ENCODE results near the gene LUZP2. TPM values are rescaled to one million over a fixed set of nuclear protein-coding genes. Genes with fewer than 3 reads are reported as not detected.

The LUZP2 gene
- total RNA-seq (2022; extraction: Qiagen RNA extraction): not detected in 5 replicates

DNA sequence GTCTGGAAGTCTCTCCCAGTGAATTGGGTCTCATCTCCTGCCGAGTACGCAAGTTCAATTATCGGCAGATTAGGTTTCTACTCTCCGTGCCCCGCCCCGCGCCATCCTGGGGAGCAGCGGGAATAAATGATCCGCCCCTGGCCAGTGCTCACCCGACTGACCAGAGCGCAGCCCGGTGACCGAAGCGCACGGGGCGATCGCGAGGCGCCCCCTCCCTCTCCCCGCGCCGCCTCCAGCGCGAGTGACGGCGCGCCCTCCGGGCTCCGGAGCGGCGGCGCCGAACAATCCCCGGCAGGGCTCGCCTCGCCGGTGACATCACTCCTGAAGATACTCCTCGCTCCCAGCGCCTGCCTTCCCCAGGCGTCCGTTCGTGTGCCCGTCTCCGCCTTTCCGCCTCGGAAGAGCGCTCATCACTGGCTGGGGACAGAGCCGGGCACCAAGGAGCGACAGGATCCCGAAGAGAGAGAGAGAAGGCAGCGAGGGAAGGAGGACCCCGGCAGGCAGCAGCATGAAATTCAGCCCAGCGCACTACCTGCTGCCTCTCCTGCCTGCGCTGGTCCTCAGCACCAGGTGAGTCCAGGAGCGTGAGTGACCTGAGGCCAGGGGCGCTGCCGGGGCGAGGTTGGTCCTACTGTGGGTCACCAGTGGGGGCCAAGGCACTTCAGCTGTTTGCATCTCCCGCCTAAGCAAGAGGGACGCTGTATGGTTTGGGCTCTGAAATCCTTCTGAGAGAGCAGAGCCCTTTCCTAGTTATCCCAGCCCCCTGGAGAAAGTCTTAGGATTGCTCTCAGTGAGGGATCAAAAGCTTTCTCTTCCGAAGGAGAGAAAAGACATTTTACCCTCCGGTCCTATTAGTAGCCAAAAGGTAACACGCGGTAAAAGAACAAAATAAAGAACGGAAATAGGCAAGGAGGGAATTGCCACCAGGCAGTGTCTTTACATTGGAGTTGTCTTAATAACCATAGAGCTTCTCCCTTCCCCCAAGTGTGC is at the start of gene LUZP2:
Gene LUZP2 (plus strand): TSS at position 318 of the 990 bp plus-strand sequence.

